PFSK-1 (cell line): ENCODE data around the gene ERI3.

Experiments
- FOXP2 ChIP-seq: optimal IDR thresholded peaks from 2 replicates; pipeline ENCODE3; 2011; ENCODE audit warnings: borderline replicate concordance, control low read depth, inconsistent platforms; ENCODE audit not compliant: insufficient read depth; ENCODE audit errors: extremely low read length, extremely low read depth
- POLR2AphosphoS5 ChIP-seq: IDR thresholded peaks from 2 replicates; pipeline ENCODE4 v1.6.1; 2012; ENCODE audit warnings: low read depth, mild to moderate bottlenecking, control low read depth, low read length, moderate library complexity
- SIN3A ChIP-seq: IDR thresholded peaks from 2 replicates; pipeline ENCODE4 v1.6.1; 2012; ENCODE audit warnings: mild to moderate bottlenecking, low read length, moderate library complexity, borderline replicate concordance; ENCODE audit not compliant: insufficient read depth
- TAF1 ChIP-seq: IDR thresholded peaks from 2 replicates; pipeline ENCODE4 v1.6.1; 2012; ENCODE audit warnings: low read length, control low read depth, borderline replicate concordance; ENCODE audit not compliant: insufficient read depth
- TF ChIP-seq, protein P1 (sequence below), 2 experiments: IDR thresholded peaks; 2 replicates each; pipeline versions ENCODE4 v1.6.1 to v1.8.0; 2011 to 2012; ENCODE audit warnings: low read depth in 2 of 2, low read length in 2 of 2, control low read depth in 1 of 2, inconsistent platforms in 1 of 2, mild to moderate bottlenecking in 1 of 2, moderate library complexity in 1 of 2; ENCODE audit not compliant: insufficient read depth in 1 of 2

The ERI3 gene

GRCh38 chr1:44292651-44293050 lies 62.4 kb downstream of the ERI3 start:
- no peak for TF ChIP-seq TAF1
- no peak for TF ChIP-seq SIN3A
- no peak for TF ChIP-seq FOXP2
- TF ChIP-seq, protein P1, sequence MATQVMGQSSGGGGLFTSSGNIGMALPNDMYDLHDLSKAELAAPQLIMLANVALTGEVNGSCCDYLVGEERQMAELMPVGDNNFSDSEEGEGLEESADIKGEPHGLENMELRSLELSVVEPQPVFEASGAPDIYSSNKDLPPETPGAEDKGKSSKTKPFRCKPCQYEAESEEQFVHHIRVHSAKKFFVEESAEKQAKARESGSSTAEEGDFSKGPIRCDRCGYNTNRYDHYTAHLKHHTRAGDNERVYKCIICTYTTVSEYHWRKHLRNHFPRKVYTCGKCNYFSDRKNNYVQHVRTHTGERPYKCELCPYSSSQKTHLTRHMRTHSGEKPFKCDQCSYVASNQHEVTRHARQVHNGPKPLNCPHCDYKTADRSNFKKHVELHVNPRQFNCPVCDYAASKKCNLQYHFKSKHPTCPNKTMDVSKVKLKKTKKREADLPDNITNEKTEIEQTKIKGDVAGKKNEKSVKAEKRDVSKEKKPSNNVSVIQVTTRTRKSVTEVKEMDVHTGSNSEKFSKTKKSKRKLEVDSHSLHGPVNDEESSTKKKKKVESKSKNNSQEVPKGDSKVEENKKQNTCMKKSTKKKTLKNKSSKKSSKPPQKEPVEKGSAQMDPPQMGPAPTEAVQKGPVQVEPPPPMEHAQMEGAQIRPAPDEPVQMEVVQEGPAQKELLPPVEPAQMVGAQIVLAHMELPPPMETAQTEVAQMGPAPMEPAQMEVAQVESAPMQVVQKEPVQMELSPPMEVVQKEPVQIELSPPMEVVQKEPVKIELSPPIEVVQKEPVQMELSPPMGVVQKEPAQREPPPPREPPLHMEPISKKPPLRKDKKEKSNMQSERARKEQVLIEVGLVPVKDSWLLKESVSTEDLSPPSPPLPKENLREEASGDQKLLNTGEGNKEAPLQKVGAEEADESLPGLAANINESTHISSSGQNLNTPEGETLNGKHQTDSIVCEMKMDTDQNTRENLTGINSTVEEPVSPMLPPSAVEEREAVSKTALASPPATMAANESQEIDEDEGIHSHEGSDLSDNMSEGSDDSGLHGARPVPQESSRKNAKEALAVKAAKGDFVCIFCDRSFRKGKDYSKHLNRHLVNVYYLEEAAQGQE (IDR thresholded peaks at IDR 0.05; ENCODE audit: insufficient read depth in 1 of 2, low read depth in 2 of 2, low read length in 2 of 2): no peak
- TF ChIP-seq POLR2AphosphoS5: no peak

DNA sequence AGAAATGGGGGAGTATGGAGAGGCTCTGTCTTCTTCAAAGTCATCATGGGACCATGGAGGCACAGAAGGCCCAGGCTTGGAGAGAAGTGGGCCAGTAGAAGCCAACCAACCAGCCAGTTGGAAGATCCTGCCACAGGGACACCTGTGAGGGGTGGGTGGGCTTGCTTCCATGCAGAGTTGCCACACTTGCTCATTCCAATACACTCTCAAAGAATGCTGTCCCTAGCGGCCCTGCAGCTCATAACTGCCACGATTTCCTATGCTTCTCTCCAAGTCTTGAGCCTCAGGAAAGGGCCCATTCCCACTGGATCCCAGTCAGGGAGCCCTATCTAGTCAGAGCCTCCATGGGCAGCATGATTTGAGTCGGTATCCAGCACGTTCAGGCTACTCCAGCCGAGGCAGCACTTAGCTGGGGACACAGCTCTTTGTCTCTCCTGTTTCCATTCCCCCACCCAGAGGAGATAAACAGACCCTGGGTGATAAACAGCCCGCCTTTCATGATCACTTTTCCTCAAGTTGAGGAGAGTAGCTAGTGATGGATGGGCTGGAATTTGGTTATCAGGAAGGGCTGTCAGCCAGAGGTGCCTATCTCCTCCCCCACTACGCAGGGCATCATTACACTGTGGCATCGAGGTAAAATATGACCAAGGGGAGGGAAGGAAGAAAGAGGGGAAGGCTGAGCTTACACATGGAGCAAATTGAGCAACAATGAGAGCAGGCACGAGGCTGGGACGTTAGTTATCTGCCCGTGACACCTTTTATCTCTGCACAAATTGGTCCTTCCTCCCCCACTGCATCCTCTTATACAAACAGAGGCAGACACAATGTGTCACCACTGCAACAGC lies 64.6 kb downstream of the ERI3 start:
- TF ChIP-seq POLR2AphosphoS5 (no peak), TAF1 (no peak), FOXP2 (no peak), SIN3A (no peak)
- TF ChIP-seq, protein P1 (IDR thresholded peaks at IDR 0.05; ENCODE audit: insufficient read depth in 1 of 2, low read depth in 2 of 2, low read length in 2 of 2): no peak

DNA sequence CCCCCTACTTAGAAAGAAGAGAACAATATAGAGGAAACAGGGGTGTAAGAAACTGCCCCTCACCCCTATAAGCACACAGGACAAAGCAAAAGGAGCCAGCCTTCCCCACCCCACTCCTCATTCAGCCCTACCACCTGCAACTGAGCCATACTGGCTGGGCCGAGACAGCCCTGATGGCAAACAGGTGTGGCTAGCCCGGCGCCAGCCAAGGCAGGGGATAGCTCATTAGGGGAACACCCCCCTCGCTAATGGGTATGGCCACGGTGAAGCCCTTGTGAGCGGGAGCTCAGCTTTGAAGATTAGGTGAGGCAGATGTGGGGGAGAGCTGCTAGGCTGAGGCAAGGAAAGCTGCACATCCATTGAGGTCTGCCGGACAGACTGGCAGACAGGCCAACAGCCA lies 65.5 kb downstream of the ERI3 start:
- TF ChIP-seq, protein P1 (IDR thresholded peaks at IDR 0.05; ENCODE audit: insufficient read depth in 1 of 2, low read depth in 2 of 2, low read length in 2 of 2): no peak
- no peak for TF ChIP-seq SIN3A

GRCh38 chr1:44288883-44289282 lies 66.2 kb downstream of the ERI3 start:
- no peak for TF ChIP-seq TAF1
- TF ChIP-seq FOXP2: no peak
- TF ChIP-seq, protein P1 (IDR thresholded peaks at IDR 0.05; ENCODE audit: insufficient read depth in 1 of 2, low read depth in 2 of 2, low read length in 2 of 2): no peak
- TF ChIP-seq SIN3A: no peak
- TF ChIP-seq POLR2AphosphoS5: no peak
